GM12874 (cell line): ENCODE measurements around the gene CHST3.

ENCODE experiments used
- TF ChIP-seq, protein P1 (sequence below): IDR thresholded peaks from 2 replicates; pipeline ENCODE4 v1.5.1; 2011; ENCODE audit warnings: low read depth, mild to moderate bottlenecking, control low read depth, low read length, moderate library complexity; ENCODE audit not compliant: insufficient read depth

Gene CHST3

DNA sequence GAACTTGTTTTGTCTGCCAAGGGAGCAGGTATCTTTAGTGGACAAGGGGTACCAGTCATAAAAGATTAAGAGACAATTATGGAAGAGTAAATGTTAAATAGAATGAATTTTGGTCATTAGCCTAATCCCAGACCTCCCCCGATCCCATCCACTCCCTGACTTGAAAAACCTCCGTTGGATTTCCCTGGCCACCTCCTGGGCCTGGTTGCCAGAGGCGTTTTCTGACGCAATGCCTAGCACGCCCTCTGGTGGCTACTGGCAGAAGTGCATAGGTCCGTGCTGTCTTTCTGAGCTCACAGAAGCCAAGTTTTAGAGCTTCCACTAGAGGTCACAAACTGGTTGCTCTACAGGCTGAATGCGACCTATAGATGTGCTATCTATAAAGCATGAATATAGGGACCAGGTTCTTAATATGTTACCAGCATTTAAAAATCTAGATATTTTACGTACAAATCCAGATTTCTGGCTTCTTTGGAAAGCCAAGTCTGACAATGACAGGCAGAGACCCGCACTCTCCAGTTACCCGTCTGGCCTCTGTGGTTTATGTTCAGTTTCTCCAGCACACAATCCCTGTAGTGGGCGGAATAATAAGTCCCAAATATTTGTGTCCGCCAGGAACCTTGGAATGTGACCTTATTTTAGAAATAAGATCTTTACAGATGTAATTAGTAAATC is 84.4 kb downstream of the CHST3 start:
- TF ChIP-seq, protein P1, sequence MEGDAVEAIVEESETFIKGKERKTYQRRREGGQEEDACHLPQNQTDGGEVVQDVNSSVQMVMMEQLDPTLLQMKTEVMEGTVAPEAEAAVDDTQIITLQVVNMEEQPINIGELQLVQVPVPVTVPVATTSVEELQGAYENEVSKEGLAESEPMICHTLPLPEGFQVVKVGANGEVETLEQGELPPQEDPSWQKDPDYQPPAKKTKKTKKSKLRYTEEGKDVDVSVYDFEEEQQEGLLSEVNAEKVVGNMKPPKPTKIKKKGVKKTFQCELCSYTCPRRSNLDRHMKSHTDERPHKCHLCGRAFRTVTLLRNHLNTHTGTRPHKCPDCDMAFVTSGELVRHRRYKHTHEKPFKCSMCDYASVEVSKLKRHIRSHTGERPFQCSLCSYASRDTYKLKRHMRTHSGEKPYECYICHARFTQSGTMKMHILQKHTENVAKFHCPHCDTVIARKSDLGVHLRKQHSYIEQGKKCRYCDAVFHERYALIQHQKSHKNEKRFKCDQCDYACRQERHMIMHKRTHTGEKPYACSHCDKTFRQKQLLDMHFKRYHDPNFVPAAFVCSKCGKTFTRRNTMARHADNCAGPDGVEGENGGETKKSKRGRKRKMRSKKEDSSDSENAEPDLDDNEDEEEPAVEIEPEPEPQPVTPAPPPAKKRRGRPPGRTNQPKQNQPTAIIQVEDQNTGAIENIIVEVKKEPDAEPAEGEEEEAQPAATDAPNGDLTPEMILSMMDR: peak; percentile 96

DNA sequence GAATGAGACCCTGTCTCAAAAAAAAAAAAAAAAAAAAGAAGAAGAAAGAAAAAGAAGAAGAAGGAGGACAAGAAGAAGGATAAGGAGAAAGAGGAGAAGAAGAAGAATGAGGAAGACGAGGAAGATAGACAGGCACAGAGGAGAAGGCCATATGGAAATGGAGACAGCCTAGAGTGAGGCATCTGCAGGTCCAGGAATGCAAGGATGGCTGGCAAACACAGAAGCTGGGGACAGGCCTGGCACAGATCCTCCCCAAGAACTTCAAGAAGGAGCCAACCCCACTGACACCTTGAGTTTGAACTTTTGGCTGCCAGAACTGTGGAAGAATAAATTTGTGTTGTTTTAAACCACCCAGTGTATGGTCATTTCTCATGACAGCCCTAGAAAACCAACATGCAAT is 85.3 kb downstream of the CHST3 start:
- TF ChIP-seq, protein P1: no peak

DNA sequence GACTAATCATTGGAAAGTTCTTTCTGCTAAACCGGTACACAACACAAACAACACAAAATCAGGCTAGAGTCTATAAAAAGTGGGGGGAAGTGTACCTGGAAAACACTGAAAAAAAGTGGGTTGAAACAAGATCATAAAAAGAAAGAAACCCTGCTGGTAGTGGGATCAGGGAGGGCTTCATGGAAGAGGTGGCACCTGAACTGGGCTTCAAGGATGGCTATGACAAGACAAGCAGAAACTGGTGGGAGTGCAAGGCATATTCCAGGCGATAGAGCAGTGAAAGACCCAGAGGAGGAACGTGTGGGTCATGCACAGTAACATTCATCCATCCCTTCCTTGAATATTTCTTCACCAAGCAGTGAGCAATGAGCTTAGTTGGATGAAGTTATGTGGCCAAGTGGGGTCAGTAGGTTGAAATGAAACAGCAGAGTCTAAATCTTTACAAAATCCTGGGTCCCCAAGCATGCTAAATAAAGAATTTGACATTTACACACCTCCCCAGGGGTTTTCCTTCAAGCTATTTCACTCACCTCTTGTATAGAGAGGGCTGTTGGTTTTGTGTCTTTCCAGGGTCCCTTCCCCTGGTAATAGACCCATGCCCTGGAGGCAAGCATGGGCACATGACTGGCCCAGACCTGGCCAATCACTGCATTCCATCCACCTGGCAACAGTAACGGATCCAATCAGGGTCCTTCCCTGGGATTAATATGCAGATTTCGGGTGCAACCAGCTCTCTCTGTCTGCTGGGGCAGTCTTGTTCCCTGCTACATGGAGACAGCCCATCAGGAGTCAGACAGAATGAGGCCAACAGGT is 86.0 kb downstream of the CHST3 start:
- TF ChIP-seq, protein P1: no peak

DNA sequence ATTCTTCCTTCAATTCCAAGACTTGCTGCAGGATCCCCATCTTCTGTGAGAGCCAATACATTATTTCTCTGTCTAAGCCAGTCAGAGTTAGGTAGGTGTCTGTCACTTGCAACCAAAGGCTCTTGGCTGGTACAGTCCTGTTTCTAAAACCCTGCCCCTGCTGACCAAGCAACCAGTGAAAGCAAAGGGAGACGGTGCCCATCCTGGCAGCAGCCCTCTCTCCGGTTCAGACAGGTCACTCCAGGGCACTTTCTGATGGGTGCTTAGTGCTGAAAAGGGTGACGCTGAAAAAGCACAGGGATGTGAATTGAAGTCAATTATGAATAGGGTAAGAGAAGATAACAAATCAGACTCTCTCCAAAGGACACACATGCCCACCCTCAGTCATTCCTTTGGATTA is 86.7 kb downstream of the CHST3 start:
- TF ChIP-seq, protein P1: no peak

DNA sequence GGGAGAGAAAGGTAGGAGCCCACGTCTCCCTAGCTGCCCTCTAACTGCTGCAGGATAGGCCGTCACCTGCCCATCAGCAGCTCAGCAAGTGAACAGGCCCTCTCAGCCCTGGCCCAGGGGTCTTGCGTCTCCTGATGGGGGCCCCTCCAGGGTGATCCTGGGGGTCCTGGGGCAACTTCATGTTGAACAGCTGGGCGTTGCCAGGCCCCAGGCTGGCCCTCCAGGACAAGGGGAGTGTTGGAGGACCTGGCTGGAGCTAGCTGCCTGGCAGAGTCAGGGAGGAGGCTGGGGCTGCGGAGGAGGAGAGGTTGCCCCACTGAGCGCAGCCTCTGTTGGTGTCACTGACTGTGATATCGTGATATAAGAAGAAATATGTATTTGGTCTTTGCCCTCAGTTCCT is 89.5 kb downstream of the CHST3 start:
- TF ChIP-seq, protein P1: no peak

DNA sequence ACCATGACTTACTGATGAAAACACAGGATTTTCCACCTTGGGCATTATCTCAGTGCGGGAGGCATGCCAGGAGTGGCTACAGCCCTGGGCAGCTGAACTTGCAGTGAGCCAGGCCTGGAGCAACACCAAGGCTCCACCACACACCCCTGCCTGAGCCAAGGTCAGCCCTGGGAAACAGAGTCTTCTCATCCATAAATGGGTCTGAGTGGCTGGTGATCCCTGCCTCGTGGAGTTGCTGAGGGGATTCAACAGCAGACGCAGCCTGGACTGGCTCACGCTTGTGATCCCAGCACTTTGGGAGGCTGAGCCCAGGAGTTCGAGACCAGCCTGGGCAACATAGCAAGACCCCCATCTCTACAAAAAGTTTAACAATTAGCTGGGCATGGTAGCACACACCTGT is 91.9 kb downstream of the CHST3 start:
- TF ChIP-seq, protein P1: no peak

DNA sequence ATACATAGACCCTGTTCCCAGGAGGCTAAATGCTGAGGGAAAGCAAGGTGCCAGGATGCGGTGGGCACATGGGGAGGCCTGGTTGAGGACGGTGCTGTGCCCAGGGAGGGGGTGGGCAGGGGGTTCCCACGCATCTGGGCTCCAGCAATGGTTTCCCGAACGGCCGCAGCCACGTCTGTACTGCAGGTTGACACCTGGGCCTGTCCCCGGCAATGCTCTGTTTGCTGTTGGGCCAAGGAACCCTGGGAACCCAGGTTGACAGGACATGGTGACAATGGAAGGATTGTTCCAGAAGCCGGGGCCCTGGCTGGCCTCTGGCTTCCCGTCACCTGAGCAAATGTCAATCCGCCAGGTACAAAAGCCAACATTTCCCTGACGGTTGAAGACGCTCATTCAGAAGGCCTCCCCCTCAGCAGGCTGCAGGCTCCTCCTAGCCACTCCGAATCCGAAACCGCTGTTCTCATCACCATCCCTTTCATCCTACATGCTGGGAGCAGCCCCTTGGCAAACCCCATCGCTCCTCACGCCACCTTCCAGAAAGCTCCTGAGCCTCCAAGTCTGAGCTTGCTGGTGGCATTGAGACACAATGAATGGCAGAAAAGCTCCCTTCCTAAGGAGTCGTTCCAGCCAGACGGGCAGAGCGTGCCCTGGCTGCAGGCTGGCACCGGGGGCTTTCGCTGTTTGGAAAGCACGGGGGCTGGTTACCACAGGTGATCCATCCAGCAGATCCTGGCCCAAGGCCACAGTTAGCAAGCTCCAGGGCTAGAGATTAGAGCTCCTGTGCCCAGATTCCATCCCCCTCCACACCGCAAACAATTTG is 92.9 kb downstream of the CHST3 start:
- TF ChIP-seq, protein P1: no peak
